ENCODE results near the gene FKRP. TPM values are rescaled to one million over a fixed set of nuclear protein-coding genes. Genes with fewer than 3 reads are reported as not detected.
A peak's percentile ranks its signal among the peaks of the same experiment; 100 is the strongest.
"Not testable (repeated sequence)": the region's sequence is repeated elsewhere in the genome, so short reads cannot be mapped to it uniquely, and the experiment has no call there.

The FKRP gene
- total RNA-seq, 1 experiment from 2014 or later: 19.4 TPM

GRCh38 chr19:46777956-46778645, 32.2 kb downstream of the FKRP start:
- ChIA-PET POLR2A (interaction anchor here (0.6 to 1.1 kb wide), 2 partner anchors 10 to 52 kb away, joined by 3 to 4 read pairs; partner anchors contain the start of gene SLC1A5), RAD21 (ENCODE audit: low non-redundant PET in 1 of 2, low total read pairs in 2 of 2, uncharacterized antibody in 2 of 2, unreplicated experiment in 2 of 2) (interaction anchor here in 1 of 2 experiments (1.0 kb wide), 1 partner anchor 52 kb away, joined by 7 read pairs; no protein-coding TSS in a partner anchor), CTCF (interaction anchor here (0.9 kb wide), 1 partner anchor 11 kb away, joined by 3 read pairs; no protein-coding TSS in a partner anchor)
- H3K9ac ChIP-seq (ENCODE audit: low read length); H3K27ac ChIP-seq (ENCODE audit: low read depth, low read length); DNase-seq (ENCODE audit: low read depth, low spot score); H2AFZ ChIP-seq (ENCODE audit: low read depth, low read length, poor library complexity, severe bottlenecking); ATAC-seq; H3K9me2 ChIP-seq (ENCODE audit: insufficient read depth); H3K9me3 ChIP-seq (ENCODE audit: control insufficient read depth in 1 of 2, insufficient read depth in 1 of 2, low read depth in 1 of 2, low read length in 2 of 2); BruUV-seq (replicated peaks); H3K27me3 ChIP-seq (ENCODE audit: insufficient read depth, low read length); intact Hi-C loops (cut with micrococcal nuclease); H3K4me2 ChIP-seq (ENCODE audit: low read length); H3K4me3 ChIP-seq (replicated peaks in 1 of 2; ENCODE audit: low read depth in 1 of 2, low read length in 2 of 2): not testable (repeated sequence)
- H3K4me1 ChIP-seq (ENCODE audit: control insufficient read depth in 1 of 2, insufficient read depth in 2 of 2, low read length in 2 of 2): peaks cover 4 to 16% of the 10 kb centered on the region in 2 experiments; a peak in 3 of 4 replicates
- H3K36me3 ChIP-seq (ENCODE audit: control insufficient read depth in 1 of 2, insufficient read depth in 2 of 2, low read length in 2 of 2): peaks cover 54 to 57% of the 10 kb centered on the region in 2 experiments
- peaks cover 11% of the 10 kb centered on the region; the same call in 1 of the 2 replicates for H4K20me1 ChIP-seq (ENCODE audit: insufficient read depth)
- H3K79me2 ChIP-seq (ENCODE audit: insufficient read depth, low read length): peaks cover 58% of the 10 kb centered on the region

GRCh38 chr19:46782355-46783019, 36.6 kb downstream of the FKRP start:
- BruUV-seq (replicated peaks): no TSS peak
- RAD21 ChIA-PET (ENCODE audit: low non-redundant PET in 1 of 2, low total read pairs in 2 of 2, uncharacterized antibody in 2 of 2, unreplicated experiment in 2 of 2): no interaction called here
- CTCF ChIA-PET: no interaction called here
- no peaks in the 10 kb centered on the region for H3K9me3 ChIP-seq (ENCODE audit: control insufficient read depth in 1 of 2, insufficient read depth in 1 of 2, low read depth in 1 of 2, low read length in 2 of 2)
- peaks cover 8% of the 10 kb centered on the region; the same call in 1 of the 2 replicates for H4K20me1 ChIP-seq (ENCODE audit: insufficient read depth)
- H3K4me1 ChIP-seq (ENCODE audit: control insufficient read depth in 1 of 2, insufficient read depth in 2 of 2, low read length in 2 of 2): peaks cover 30 to 49% of the 10 kb centered on the region in 2 experiments
- intact Hi-C loops (cut with micrococcal nuclease): no loop called here
- peaks cover 41 to 54% of the 10 kb centered on the region in 2 experiments; a peak in 3 of 4 replicates for H3K36me3 ChIP-seq (ENCODE audit: control insufficient read depth in 1 of 2, insufficient read depth in 2 of 2, low read length in 2 of 2)
- DNase-seq (ENCODE audit: low read depth, low spot score) (no peak), ATAC-seq (no peak)
- no peaks in the 10 kb centered on the region for H3K9me2 ChIP-seq (ENCODE audit: insufficient read depth)
- H3K27me3 ChIP-seq (ENCODE audit: insufficient read depth, low read length): no peaks in the 10 kb centered on the region
- H3K79me2 ChIP-seq (ENCODE audit: insufficient read depth, low read length): peaks cover 88% of the 10 kb centered on the region
- no peak overlapping the region for H3K4me2 ChIP-seq (ENCODE audit: low read length)
- no peak overlapping the region for H2AFZ ChIP-seq (ENCODE audit: low read depth, low read length, poor library complexity, severe bottlenecking)
- no peak overlapping the region for H3K4me3 ChIP-seq (replicated peaks in 1 of 2; ENCODE audit: low read depth in 1 of 2, low read length in 2 of 2)
- peak overlapping the region; percentile 40; the same call in 1 of the 2 replicates for H3K27ac ChIP-seq (ENCODE audit: low read depth, low read length)
- H3K9ac ChIP-seq (ENCODE audit: low read length): no peak overlapping the region
- POLR2A ChIA-PET: no interaction called here
- TF ChIP-seq YY1 (IDR thresholded peaks at IDR 0.05; ENCODE audit: extremely low read depth, insufficient replicate concordance, low read depth, low read length): no peak
- TF ChIP-seq SP1 (IDR thresholded peaks at IDR 0.05; ENCODE audit: low read depth): no peak
- no peak for TF ChIP-seq ZNF274 (IDR thresholded peaks at IDR 0.05; ENCODE audit: low read depth, low read length)
- TF ChIP-seq POLR2A (IDR thresholded peaks at IDR 0.05; ENCODE audit: borderline replicate concordance, extremely low read depth, insufficient read depth, insufficient read length): no peak
- no peak for TF ChIP-seq EGR1 (IDR thresholded peaks at IDR 0.05; ENCODE audit: low read depth)
- no peak for TF ChIP-seq CTCF (IDR thresholded peaks at IDR 0.05 in 2 of 3, conservative IDR thresholded peaks at IDR 0.05 in 1 of 3; ENCODE audit: borderline replicate concordance in 1 of 3, insufficient read depth in 1 of 3, low read depth in 2 of 3, low read length in 2 of 3)
- no peak for TF ChIP-seq TCF7L2 (IDR thresholded peaks at IDR 0.05; ENCODE audit: borderline replicate concordance, extremely low read depth, insufficient read depth, insufficient read length)
- no peak for TF ChIP-seq CEBPB (IDR thresholded peaks at IDR 0.05; ENCODE audit: low read depth)
- no peak for TF ChIP-seq JUND (IDR thresholded peaks at IDR 0.05)
- no peak for TF ChIP-seq SIN3A (IDR thresholded peaks at IDR 0.05; ENCODE audit: low read depth)
- TF ChIP-seq, protein P1, sequence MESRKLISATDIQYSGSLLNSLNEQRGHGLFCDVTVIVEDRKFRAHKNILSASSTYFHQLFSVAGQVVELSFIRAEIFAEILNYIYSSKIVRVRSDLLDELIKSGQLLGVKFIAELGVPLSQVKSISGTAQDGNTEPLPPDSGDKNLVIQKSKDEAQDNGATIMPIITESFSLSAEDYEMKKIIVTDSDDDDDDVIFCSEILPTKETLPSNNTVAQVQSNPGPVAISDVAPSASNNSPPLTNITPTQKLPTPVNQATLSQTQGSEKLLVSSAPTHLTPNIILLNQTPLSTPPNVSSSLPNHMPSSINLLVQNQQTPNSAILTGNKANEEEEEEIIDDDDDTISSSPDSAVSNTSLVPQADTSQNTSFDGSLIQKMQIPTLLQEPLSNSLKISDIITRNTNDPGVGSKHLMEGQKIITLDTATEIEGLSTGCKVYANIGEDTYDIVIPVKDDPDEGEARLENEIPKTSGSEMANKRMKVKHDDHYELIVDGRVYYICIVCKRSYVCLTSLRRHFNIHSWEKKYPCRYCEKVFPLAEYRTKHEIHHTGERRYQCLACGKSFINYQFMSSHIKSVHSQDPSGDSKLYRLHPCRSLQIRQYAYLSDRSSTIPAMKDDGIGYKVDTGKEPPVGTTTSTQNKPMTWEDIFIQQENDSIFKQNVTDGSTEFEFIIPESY (IDR thresholded peaks at IDR 0.05; ENCODE audit: extremely low read depth, insufficient replicate concordance, low read length): no peak
- TF ChIP-seq ZFX (IDR thresholded peaks at IDR 0.05): no peak
- no peak for TF ChIP-seq SRF (IDR thresholded peaks at IDR 0.05; ENCODE audit: low read depth)
- no peak for TF ChIP-seq RAD21 (IDR thresholded peaks at IDR 0.05; ENCODE audit: low read depth)
- no peak for TF ChIP-seq ELF1 (IDR thresholded peaks at IDR 0.05; ENCODE audit: borderline replicate concordance, low read depth)
- no peak for TF ChIP-seq CBX3 (IDR thresholded peaks at IDR 0.05; ENCODE audit: low read depth)
